Mucosa of gallbladder (tissue), 1 donor: ENCODE data around the gene FLCN. TPM values are rescaled to one million over a fixed set of nuclear protein-coding genes. Genes with fewer than 3 reads are reported as not detected.
"Not testable (repeated sequence)": the region's sequence is repeated elsewhere in the genome, so short reads cannot be mapped to it uniquely, and the experiment has no call there.

Experiments used
- DNase-seq: peaks from one replicate; pipeline ENCODE4 v3.0.0-alpha.2; 2020; ENCODE audit warnings: low spot score
- total RNA-seq: library from RNA; stranded (reverse); gene quantifications from one replicate; pipeline ENCODE4 v1.2.1, GENCODE V29; 2021
- donor health status: DM: no; HTN: no; CAD: no.

FLCN gene
- total RNA-seq, 1 donor from 2014 or later: 110 TPM

DNA sequence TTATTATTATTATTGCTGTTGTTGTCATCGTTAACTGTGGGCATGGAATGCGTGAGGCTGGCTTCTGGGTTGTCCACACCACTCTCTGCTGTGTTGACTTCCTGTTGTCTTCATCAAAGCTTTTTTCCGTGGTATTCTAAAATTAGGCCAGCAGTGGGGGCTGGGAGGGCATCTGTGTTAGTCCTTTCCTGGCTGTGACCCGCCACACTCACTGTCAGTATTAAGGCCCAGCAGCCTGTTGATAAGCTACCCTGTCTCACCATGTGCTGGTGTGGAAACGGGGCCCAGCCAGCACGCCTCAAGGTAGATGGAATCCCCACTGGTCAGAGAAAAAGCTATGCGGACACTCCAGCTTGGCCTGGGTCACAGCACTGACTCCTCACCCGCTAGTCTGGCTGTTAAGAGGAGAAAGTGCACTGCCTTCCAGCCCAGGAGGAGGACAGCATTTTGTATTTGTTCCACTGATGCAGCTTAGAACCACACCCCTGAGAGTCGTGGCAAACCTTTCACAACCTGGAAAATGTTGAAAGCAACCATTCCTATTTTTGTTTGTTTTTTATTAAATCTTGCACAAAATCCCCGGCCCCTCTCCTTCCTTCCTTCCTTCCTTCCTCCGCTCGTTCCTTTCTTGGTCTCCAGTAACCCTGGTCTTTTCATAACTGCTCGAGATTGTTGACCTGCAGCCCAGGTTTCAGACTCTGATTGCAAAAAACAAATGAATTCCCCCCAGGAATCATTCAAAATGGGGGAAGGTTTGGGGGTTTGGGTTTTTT, 51.8 kb downstream of the FLCN start:
- DNase-seq: not testable (repeated sequence)

DNA sequence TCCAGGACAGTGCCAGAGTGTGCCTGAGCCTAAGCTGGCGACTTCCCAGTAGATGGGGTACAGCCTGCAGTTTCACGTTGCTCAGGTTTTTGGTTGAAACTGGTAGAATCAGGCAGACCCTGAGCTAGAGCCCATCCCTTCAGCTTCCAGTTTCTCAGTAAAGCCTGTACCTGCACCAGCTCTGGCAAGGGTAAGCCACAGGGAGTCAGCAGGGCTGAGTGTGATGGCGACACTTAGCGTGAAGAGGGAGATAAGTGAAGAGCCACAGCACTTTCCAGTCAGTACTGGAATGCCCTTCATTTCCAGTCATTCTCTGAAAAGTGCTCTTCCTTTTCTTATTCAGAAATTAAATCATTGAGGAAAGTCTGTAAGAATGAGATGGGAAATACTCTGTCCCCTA, 53.2 kb downstream of the FLCN start:
- DNase-seq: no peak

DNA sequence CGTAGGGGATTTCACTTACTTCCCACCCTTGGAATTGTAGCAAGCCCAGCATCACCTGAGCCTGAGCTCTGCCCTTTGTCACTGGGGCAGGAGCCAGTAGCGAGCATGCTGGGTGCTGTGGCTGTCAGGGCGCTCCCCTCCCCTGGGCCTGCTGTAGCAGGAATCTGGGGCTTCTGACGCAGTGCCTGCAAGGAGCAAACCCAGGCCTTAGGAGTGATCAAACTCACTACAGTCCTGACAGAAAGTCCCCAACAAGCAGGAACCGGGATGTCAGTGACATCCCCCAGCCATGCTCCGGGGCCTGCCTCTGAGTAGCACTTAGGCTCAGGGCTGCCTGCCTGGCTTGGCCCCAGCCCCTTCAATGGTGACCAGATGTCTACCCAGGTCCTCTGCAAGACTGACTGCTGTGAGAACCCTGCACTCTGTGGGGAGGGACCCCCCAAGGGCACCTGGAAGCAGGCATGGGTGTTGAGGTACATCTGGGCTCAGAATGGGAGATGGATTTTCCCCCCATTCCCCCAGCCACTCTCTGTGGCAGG, 54.3 kb downstream of the FLCN start:
- DNase-seq: no peak

DNA sequence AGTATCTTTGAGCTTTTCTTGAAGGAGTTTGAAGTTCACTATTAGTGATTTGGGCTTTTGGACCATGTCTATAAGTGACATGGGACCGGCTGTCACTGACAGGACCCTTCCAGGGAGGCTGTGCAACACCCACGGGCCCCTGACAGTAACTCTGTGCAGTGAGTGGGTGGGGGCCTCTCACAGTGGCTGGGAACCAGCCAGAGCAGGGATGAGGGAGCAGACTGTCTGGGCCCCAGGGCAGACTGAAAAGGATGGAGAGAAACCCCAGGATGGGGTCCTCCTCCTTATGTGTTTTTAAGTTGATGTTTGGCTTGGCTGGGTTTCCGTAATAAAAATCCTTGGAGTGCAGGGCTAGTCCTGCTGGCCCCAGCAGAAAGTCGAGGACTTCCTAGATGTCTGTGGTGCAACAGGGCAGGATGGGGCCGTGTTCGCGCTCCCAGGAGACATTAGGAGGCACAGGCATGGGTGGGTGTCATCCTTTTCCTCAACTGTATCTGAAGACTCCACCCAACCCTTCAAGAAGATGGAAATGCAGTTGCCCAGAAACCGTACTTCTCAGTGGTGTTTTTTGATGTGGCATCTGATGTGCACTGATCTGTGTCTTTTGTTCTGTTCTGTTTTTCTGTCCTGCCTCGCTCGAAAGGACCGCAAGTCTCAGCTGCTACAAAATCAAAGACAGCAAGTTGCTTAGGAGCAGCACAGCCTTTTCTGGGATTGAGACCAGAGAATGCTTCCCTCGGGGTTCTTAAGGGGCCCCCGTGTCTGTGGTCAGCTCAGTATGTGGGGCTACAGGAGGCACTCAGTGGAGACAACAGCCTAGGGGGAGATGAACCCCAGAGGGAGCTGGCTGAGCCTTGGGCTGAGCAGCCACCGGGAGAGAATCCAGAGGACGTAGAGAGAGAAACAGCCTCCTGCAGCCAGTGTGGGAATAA, 55.0 kb downstream of the FLCN start:
- DNase-seq: no peak

DNA sequence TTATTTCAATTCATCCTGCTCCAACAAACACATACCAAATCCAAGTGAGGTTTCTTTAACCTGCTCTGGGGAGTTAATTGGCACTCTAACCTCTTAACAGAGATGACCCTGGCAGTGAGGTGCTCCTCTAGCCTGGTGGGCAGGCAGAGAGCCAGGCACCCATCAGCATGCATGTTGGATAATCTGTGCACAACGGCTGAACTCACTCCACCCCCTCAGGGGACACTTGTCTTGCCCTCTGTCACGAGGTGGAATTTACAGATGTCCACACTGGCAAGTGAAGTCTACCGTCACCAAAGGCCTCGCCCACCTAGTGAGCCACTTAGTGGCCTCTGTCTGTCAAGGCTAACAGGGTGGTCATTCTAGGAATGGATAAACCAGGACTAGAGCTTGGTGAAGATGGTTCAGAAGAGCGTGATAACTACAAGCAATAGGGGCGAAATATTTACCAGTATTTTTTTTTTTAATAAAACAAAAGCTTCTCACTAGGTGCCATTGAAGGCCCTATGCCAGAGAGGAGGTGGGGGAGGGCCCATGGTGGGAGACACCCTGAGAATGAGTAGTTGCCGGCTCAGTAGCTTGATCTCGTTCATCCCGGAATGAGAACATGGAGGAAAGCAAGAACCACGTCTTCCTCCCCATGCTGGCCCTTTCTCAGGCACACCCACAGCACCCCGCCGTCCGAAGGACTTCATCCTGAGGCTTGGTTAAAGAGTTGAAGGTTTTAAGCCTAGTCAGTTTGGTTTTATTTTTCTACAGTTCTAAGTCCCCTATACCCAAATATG, 56.0 kb downstream of the FLCN start:
- DNase-seq: no peak

DNA sequence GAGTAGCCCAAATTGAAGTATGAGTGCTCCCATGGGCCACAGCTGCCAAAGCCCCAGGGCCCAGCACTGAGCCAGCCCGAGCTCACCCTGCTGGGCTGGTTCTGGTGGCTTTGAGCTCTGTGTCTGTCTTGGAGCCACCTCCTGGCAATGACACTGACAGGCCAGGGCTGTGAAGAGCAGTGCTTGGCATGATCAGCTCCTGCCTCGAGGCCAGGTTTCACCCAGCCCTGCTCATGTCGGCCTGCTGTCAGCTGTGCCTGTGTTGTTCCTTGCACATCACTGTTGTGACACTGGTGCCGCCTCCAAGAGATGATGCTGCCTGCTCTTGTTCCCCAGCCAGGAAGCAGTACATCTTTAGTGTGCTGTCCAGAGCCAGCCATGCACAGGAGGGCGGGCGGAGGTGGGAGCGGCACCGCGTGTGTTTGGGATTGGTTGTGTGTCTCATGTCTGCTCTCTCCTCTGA, 56.8 kb downstream of the FLCN start:
- DNase-seq: no peak

DNA sequence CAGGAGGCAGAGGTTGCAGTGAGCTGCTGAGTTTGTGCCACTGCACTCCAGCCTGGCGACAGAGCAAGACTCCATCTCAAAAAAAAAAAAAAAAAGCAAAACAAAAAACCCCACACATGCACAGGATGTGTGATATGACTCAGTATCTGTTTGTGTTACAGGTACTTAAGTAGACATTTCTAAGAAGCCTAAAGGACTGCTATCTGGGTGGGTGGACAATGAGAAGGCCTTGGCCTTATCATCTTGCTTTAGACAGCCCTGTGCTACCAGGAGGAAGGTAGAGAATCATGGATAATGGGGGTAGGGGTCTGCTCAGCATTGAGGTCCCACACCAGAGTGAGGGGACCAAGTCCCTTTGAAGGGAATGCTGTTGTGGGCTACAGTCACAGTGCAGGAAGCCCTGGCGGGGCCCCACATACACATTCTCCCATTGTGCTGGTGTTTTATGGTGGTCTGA, 57.6 kb downstream of the FLCN start:
- DNase-seq: no peak

DNA sequence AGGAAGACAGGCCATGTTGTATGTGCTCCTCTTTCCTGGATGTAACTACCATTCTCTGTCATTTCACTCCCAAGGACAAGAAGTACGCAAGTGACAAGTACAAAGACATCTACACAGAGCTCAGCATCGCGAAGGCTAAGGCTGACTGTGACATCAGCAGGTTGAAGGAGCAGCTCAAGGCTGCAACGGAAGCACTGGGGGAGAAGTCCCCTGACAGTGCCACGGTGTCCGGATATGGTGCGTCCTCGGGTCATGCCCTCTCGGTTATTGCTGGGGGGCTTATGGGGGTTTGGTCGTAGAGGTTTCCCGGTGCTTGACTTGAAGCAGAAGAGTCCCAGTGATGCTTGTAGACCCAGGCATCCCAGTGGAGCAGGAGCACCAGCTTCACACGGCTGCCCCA, 59.8 kb downstream of the FLCN start:
- DNase-seq: no peak

DNA sequence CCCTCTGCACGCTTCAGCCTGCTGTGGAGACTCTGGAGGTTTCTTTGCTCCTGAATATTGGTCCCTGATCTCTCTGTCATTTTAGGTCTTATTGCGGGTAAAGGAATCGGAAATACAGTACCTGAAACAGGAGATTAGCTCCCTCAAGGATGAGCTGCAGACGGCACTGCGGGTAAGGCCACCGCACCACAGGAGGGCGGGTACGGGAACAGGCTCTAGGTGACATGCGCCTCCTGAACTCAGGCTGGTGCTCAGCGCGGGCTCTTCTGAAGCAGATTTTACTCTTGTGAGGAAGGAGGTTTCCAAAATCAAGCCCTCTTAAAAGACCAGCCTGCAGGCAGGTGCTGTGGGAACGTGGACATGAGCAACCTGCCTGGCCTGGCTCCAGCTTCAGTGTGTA, 60.6 kb downstream of the FLCN start:
- DNase-seq: no peak

DNA sequence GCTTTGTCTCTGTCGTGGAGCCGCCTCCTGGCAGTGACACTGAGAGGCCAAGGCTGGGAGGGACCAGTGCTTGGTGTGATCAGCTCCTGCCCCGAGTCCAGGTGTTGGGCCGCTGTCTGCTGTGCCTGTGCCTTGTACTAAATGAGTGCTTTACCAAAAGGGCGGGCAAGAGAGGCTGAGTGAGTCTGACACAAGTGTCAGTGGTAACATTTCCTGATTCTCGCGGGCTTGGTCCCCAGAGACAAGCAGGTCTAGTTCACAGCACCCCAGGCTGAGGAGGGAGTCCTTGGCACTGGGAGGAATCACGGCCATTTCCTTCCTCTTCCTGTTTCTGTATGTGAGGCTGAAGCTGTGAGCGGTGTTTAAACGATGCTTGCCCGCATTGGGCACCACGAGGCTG, 61.1 kb downstream of the FLCN start:
- DNase-seq: no peak

DNA sequence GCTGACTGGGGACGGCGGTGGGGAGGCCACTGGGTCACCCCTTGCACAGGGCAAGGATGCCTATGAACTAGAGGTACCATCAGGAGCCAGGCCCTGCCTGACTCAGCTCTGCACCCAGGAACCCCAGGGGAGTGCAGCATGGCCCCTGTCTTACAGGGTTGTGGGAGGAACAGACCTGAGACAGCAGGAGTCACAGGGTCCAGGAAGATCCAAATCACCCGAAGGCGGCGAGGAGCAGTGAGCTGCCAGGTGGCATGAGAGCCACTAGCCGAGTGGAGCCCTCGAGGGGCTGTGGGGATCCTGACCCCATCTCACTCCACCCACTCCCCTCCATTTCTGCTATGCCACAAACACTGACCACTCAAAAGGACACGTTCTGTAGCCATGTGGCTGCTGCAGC, 61.6 kb downstream of the FLCN start:
- no peak for DNase-seq

DNA sequence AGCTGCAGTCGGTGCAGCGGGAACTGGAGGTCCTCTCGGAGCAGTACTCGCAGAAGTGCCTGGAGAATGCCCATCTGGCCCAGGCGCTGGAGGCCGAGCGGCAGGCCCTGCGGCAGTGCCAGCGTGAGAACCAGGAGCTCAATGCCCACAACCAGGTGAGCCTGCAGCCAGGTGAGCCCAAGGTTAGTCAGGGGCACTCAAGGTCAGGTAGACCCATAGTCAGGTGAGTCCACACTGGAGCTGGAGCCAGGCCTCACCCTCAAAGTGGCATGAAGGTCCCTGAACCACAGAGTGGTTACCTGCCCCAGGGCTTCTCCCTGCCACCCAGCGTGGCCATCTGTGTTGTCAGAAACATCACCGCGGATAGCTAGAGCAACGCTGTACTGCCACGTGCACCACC, 63.0 kb downstream of the FLCN start:
- no peak for DNase-seq

DNA sequence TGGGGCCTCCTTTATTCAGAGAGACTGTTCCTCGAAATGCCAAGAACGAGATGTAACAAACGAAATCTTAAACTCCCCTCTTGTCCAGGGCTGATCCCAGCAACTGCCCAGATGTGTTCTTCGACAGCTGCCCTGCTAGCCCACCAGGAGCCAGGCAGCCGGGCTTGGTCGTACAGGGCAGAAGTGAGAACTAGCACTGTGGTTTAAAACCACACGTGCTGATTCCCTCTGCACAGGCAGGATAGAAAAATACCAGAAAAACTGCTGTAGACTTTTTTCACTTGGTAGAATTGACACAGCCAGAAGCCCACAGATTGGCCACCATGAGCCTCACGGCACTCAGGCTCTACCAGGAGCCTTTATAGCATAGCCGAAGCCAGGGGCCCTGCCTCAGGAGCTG, 64.0 kb downstream of the FLCN start:
- no peak for DNase-seq

DNA sequence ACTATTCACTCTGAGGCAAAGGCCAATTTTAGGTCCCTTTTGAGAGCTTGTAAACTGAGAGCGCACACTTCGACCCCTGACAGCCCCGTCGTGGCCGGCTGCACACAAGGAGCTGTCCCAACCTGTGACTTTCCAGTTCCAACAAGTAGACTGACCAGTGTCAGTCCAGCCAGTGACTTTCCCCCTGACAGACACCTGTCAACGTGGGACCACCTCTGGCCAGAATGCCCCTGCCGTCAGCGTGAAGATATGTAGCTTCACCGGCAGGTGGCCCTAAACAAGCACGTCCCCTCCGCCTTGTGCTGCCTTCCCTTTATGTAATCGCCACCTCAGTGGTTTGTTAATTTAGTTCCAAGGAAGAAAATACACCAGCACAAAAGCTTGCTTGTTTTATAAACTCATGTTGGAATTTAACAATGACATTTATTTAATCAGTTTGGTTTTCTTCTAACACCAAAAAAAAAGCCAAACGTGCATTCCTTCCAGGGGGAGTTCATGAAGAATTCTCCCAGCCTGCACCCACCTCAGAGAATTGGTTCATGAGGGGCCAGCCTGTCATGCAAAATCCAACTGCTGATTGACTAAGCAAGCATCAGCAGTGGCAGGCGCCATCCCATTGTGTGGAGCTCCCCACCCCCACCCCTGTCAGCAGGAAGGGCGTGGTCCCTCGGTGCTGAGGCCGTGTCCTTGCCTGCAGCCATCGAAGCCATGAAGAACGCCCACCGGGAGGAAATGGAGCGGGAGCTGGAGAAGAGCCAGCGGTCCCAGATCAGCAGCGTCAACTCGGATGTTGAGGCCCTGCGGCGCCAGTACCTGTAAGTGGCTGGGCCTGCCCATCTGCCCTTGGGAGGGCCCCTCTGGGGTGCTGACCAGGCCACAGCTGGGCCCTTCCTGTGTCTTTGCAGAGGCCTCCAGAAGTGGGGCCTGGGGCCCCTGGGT, 64.7 kb downstream of the FLCN start:
- DNase-seq: no peak

DNA sequence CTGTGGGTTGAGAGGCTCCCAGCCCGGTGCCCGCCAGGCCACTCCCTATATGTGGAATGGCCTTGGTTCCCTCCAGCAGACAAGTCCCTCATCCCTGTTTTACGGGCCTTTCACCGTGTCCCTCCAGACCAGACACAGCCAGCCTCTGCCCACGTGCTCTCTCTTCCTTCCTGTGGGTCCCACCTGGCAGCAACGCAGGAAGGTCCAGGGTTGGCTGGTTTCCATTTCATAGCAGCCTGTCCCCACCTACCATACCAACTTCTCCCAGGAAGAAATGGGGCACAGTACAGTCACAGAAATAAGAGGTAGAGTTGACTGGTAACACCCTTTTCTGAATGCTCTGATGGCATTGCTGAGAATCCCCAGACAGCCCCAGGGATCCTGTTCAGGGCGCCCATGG, 65.8 kb downstream of the FLCN start:
- no peak for DNase-seq

DNA sequence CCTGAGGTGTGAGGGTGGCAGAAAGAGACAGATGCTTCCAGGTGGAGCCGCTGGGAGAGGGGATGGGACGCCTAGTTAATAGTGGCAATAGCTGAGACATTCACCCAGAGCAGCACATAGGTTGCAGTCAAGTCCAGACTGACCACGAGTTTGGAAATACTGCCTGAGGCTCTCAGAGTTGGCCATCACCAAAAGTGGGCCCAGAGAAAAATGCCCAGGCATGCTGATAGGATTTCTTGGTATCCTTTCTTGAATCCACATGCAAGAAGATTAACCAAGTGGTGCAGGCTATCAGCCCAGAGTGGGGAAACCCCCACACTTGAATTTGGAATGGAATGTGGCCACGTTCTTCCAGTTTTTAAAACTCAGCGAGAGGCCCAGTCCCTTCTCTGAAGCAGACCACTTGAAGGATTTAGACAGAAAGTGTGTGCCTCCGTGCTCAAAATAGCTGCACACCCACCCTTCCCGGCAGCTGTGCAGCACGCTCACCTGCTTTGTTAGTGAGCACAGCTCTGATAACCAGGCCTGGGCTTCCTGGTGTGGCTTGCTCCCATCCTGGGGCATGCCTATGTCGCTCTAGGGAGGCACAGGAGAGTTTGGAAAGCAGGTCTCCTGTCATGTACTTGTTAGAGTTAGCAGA, 66.5 kb downstream of the FLCN start:
- DNase-seq: no peak

DNA sequence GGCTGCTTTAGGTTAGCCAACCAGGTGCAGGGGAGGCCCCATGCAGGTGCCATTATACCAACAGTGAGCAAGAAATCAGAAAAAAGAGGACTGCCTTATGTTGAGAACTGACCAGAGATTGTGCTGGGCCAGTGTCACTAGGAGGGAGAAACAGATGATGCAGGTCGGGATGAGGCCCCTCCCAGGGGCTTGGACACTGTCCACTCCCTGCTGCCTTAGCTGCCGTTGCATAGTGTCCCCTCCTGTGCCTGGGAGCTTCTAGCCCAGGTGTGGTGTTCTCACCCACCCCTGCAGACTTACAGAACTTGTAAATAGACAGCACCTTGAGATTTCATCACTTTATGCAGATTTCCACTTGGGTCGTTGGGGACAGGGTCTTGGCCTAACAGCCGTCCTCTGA, 67.6 kb downstream of the FLCN start:
- DNase-seq: no peak

DNA sequence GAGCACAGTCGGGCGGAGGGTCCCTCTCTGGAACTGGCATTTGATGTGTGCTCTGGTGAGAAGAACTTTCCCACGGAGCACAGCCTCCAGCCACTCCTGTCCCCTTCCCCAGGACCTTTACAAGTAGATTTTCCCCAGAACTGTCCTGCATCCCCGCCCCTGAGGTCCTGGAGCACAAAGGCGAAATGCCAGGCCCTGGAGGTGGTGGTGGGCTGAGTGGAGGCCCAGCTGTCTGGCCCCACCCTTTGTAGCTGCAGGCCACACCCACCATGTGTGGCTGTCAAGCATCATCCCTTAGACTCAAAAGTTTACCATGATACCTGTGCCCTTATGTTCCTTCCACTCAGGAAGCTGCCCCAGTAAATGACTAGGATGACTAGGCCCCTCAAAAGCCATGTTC, 68.6 kb downstream of the FLCN start:
- no peak for DNase-seq

DNA sequence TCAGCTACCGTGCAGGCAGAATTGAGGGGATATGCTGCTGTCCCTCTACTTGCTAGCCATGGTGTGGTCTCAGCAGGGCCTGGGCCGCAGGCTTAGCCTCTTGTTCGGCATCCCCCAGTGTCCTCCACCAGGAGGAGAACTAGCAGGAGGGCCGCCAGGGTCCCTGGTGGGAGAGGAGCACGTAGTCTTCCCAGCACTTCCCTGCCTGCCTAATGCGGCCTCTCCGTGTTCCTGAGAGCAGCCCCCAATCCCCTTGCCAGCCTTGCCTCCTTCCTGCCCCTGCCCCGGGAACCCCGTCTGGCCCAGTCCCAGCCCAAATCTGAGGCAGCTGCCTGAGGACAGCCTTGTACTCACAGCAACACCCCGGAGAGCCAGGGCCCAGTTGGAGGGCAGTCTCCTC, 69.0 kb downstream of the FLCN start:
- DNase-seq: no peak

DNA sequence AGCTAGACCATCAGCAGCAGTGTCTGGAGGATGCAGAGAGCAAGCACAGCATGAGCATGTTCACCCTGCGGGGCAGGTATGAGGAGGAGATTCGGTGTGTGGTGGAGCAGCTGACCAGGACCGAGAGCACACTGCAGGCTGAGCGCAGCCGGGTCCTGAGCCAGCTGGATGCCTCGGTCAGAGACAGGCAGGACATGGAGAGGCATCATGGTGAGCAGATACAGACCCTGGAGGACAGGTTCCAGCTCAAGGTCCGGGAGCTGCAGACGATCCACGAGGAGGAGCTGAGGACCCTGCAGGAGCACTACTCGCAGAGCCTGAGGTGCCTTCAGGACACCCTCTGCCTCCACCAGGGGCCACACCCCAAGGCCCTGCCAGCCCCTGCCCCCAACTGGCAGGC, 69.6 kb downstream of the FLCN start:
- DNase-seq: no peak
